GM19328 (cell line): Measurements from ENCODE around the gene HIPK2.
A peak's percentile ranks its signal among the peaks of the same experiment; 100 is the strongest.

Experiments
- ATAC-seq: cut with Tn5 transposase; IDR thresholded peaks from one replicate; pipeline ENCODE4 v1.9.1; 2021; ENCODE audit warnings: mild to moderate bottlenecking, moderate library complexity; ENCODE audit not compliant: unreplicated experiment

HIPK2 gene

GRCh38 chr7:139718141-139718540 is 59.7 kb downstream of the HIPK2 start:
- ATAC-seq, result no peak

- ATAC-seq, result no peak
These were observed 61.4 kb downstream of the HIPK2 start for GRCh38 chr7:139716156-139716942.

- no peak for ATAC-seq
These were observed 62.5 kb downstream of the HIPK2 start for GRCh38 chr7:139715194-139715815.

GRCh38 chr7:139714163-139714901 is 63.5 kb downstream of the HIPK2 start:
- ATAC-seq, result peak; percentile 74

GRCh38 chr7:139713526-139714162 is 64.2 kb downstream of the HIPK2 start:
- no peak for ATAC-seq

GRCh38 chr7:139713061-139713460 is 64.7 kb downstream of the HIPK2 start:
- no peak for ATAC-seq

GRCh38 chr7:139711991-139712743 is 65.6 kb downstream of the HIPK2 start:
- ATAC-seq, result no peak

- no peak for ATAC-seq
These were observed 67.8 kb downstream of the HIPK2 start for GRCh38 chr7:139710036-139710435.

GRCh38 chr7:139709485-139709884 is 68.3 kb downstream of the HIPK2 start:
- no peak for ATAC-seq

GRCh38 chr7:139708541-139708940 is 69.3 kb downstream of the HIPK2 start:
- peak; percentile 74 for ATAC-seq

GRCh38 chr7:139706837-139707236 is 71.0 kb downstream of the HIPK2 start:
- no peak for ATAC-seq

GRCh38 chr7:139704308-139704879 is 73.4 kb downstream of the HIPK2 start:
- ATAC-seq, result no peak

GRCh38 chr7:139703487-139704307 is 74.1 kb downstream of the HIPK2 start:
- ATAC-seq, result peak; percentile 15

GRCh38 chr7:139702811-139703486 is 74.8 kb downstream of the HIPK2 start:
- ATAC-seq, result peak; percentile 52

- no peak for ATAC-seq
These were observed 75.5 kb downstream of the HIPK2 start for GRCh38 chr7:139702313-139702731.

- no peak for ATAC-seq
These were observed 75.9 kb downstream of the HIPK2 start for GRCh38 chr7:139701908-139702307.

GRCh38 chr7:139700505-139701235 is 77.1 kb downstream of the HIPK2 start:
- ATAC-seq, result no peak
